PC-3 (cell line): ENCODE results near the gene INSIG1.

Experiments
- EZH2 ChIP-seq: fragments of 300-600 bp; sonication (generic); IDR thresholded peaks from one replicate; pipeline ENCODE4 v1.6.1; 2017; ENCODE audit warnings: antibody characterized with exemption, mild to moderate bottlenecking, low read length; ENCODE audit not compliant: unreplicated experiment
- EZH2phosphoT487 ChIP-seq: fragments of 300-600 bp; sonication (generic); IDR thresholded peaks from 2 replicates; pipeline ENCODE4 v1.6.1; 2018; ENCODE audit warnings: mild to moderate bottlenecking, antibody characterized with exemption, low read length, borderline replicate concordance
- TF ChIP-seq, protein P1 (sequence below): fragments of 300-600 bp; sonication (generic); conservative IDR thresholded peaks from 2 replicates; pipeline ENCODE4 v1.5.1; 2017; ENCODE audit warnings: antibody characterized with exemption, low read depth, mild to moderate bottlenecking, low read length

DNA sequence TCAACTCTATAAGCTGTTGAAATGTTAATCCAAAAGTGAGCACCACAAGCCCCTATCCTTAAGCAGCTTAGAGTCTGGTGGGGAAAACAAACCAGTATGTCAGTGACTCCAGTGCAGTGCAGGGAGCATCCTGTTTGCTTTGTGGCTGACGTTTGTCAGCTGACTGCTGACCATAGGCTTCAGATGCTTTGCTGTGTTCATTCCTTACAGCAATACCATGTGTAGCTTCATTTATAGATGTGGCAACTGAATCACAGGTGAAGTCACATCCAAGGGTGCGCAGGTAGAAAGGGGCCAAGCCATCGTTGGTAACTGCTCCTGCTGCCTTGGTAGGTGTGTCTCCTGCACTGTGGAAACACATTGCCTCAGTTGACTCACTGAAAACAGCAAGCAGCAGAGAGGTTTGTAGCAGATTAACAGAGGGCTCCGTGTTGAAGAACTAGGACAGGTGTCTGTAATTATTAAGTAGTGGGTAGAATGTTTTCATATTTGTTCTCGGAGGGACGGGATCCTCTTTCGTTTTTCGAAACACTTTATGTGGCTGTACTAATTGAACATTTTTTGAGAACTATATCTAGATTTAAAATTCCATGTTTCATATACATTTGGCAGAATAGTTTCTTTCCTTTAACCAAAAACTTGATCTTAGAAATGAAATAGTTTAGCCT lies 2.0 kb downstream of the INSIG1 start:
- TF ChIP-seq, protein P1, sequence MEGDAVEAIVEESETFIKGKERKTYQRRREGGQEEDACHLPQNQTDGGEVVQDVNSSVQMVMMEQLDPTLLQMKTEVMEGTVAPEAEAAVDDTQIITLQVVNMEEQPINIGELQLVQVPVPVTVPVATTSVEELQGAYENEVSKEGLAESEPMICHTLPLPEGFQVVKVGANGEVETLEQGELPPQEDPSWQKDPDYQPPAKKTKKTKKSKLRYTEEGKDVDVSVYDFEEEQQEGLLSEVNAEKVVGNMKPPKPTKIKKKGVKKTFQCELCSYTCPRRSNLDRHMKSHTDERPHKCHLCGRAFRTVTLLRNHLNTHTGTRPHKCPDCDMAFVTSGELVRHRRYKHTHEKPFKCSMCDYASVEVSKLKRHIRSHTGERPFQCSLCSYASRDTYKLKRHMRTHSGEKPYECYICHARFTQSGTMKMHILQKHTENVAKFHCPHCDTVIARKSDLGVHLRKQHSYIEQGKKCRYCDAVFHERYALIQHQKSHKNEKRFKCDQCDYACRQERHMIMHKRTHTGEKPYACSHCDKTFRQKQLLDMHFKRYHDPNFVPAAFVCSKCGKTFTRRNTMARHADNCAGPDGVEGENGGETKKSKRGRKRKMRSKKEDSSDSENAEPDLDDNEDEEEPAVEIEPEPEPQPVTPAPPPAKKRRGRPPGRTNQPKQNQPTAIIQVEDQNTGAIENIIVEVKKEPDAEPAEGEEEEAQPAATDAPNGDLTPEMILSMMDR, result no peak
- TF ChIP-seq EZH2, result no peak
- no peak for TF ChIP-seq EZH2phosphoT487
